BE2C (cell line): ENCODE measurements around the gene PSMG4.
A peak's percentile ranks its signal among the peaks of the same experiment; 100 is the strongest.

Experiments
- DNase-seq: peaks from one replicate; pipeline ENCODE4 v3.0.0-alpha.2; 2020
- H3K27me3 ChIP-seq: fragments of 250-450 bp; sonication (Bioruptor Pico); 2 replicates; pipeline ENCODE4 v1.5.1; 2020; ENCODE audit warnings: mild to moderate bottlenecking
- H3K36me3 ChIP-seq: fragments of 250-450 bp; sonication (Bioruptor Pico); 2 replicates; pipeline ENCODE4 v1.5.1; 2020; ENCODE audit warnings: mild to moderate bottlenecking
- H3K4me1 ChIP-seq: fragments of 250-450 bp; sonication (Bioruptor Pico); 2 replicates; pipeline ENCODE4 v1.5.1; 2020
- H3K4me3 ChIP-seq: 2 replicates; pipeline ENCODE4 v1.5.1; 2011; ENCODE audit warnings: low read depth, low read length
- H3K9me3 ChIP-seq: fragments of 250-450 bp; sonication (Bioruptor Pico); 2 replicates; pipeline ENCODE4 v1.5.1; 2020
- TF ChIP-seq, protein P1 (sequence below): IDR thresholded peaks from 2 replicates; pipeline ENCODE4 v1.5.1; 2012; ENCODE audit warnings: mild to moderate bottlenecking, low read depth, low read length

The PSMG4 gene

DNA sequence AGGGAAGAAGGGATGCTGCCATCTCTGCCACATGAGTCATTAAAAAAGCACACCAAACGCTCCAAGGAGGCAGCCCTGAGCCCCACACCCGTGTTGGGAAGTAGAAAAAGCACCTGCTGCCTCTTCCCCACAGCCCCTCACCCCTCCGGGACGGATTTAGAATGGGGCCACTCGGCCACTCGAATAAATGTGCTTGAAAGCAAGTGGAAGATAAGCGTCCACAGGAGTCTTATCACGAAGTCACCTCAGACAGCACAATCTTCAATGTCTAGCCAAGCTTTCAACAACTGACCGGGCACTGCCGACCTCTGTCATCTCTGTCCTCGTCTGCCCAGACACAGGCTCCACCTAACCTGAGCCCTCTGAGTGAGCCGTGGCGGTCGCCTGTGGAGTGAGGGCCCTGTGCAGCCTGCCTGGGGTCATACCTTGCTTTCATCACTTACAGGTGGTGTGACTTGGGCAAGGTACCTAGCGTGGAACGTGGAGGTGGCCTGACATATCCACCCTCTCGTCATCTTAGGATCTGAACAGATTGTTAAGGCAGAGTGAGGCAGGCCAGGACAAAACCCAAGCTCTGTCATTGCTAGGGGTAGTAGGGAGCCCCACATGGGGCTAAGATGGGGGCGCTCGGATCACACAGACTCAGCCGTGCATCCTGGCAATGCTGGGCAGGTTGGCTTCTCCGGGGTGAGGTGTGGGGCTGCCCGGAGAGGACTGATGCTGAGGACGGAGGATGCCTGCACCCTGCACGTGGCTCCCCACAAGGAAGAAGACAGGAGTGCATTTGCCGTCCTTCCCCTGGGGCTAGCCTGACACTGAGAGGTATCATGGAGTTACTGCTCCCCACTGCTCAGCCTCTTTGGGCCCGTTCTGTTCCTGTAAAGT lies 34.8 kb downstream of the PSMG4 start:
- DNase-seq = no peak
- H3K4me3 ChIP-seq = no peak overlapping the region
- H3K27me3 ChIP-seq = no peaks in the 10 kb centered on the region
- H3K9me3 ChIP-seq = no peaks in the 10 kb centered on the region
- no peaks in the 10 kb centered on the region for H3K4me1 ChIP-seq
- TF ChIP-seq, protein P1, sequence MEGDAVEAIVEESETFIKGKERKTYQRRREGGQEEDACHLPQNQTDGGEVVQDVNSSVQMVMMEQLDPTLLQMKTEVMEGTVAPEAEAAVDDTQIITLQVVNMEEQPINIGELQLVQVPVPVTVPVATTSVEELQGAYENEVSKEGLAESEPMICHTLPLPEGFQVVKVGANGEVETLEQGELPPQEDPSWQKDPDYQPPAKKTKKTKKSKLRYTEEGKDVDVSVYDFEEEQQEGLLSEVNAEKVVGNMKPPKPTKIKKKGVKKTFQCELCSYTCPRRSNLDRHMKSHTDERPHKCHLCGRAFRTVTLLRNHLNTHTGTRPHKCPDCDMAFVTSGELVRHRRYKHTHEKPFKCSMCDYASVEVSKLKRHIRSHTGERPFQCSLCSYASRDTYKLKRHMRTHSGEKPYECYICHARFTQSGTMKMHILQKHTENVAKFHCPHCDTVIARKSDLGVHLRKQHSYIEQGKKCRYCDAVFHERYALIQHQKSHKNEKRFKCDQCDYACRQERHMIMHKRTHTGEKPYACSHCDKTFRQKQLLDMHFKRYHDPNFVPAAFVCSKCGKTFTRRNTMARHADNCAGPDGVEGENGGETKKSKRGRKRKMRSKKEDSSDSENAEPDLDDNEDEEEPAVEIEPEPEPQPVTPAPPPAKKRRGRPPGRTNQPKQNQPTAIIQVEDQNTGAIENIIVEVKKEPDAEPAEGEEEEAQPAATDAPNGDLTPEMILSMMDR = no peak
- H3K36me3 ChIP-seq = no peaks in the 10 kb centered on the region

GRCh38 chr6:3294396-3294795 lies 35.6 kb downstream of the PSMG4 start:
- TF ChIP-seq, protein P1 = no peak
- Histone ChIP-seq H3K4me3 (no peak overlapping the region), H3K9me3 (no peaks in the 10 kb centered on the region), H3K4me1 (no peaks in the 10 kb centered on the region), H3K27me3 (no peaks in the 10 kb centered on the region), H3K36me3 (no peaks in the 10 kb centered on the region)
- no peak for DNase-seq

DNA sequence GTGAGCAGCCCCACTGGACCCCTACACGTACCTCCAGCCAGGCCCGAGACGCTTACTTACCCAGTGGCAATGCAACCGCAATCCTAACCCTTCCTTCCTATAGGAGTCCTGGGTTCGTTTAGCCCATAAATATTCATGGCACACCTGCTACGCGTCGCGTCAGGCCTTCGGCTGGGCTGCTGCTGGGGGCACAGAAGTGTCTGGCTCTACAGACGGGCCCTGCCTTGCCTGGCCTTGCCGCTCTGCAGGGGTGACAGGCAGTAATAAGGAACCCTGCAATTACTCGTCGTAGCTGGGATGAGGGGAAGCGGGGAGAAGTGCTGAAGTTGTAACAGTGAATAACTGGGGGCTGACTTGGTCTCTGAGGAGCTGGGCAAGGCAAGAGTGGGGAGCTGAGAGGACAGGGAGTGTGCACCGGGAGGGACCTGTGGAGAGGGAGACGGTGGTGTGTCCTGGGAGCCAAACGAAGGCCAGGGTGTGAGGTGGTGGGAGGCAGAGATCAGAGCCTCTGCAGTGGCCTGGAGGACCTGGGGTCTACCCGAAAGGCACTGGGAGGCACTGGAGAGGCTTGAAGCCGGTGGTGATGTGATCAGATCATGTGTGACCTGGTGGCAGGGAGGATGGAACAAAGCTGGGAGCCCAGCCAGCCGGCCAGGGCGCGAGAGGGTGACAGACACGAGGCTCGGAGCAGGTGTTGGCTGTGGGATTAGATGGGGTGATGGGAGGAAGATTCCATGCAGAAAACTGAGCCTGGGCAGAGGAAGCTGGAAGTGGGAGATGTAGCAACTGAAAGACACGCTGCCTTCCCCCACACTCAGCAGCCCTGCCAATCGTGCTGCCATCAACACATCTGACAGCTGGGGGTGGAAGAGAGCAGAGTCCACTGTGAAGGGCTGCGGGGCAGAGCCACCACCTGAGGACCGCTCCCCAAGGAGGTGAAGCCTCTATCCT lies 36.4 kb downstream of the PSMG4 start:
- DNase-seq = peak; percentile 28
- Histone ChIP-seq H3K4me1 (no peaks in the 10 kb centered on the region), H3K9me3 (no peaks in the 10 kb centered on the region), H3K27me3 (no peaks in the 10 kb centered on the region), H3K36me3 (no peaks in the 10 kb centered on the region), H3K4me3 (no peak overlapping the region)
- TF ChIP-seq, protein P1 = peak; percentile 42

- Histone ChIP-seq H3K4me3 (no peak overlapping the region), H3K9me3 (no peaks in the 10 kb centered on the region), H3K4me1 (no peaks in the 10 kb centered on the region), H3K27me3 (no peaks in the 10 kb centered on the region), H3K36me3 (no peaks in the 10 kb centered on the region)
- DNase-seq = no peak
- TF ChIP-seq, protein P1 = no peak
These were observed 37.3 kb downstream of the PSMG4 start for GRCh38 chr6:3296078-3296477.

GRCh38 chr6:3296537-3296936 lies 37.8 kb downstream of the PSMG4 start:
- DNase-seq = no peak
- Histone ChIP-seq H3K36me3 (no peaks in the 10 kb centered on the region), H3K9me3 (no peaks in the 10 kb centered on the region)

More at GRCh38 chr6:3296537-3296936, 37.8 kb downstream of the PSMG4 start:
- Histone ChIP-seq H3K4me3 (no peak overlapping the region), H3K4me1 (no peaks in the 10 kb centered on the region), H3K27me3 (peaks cover 1% of the 10 kb centered on the region; the same call in 1 of the 2 replicates)
- TF ChIP-seq, protein P1 = no peak
